Skeletal muscle satellite cell (primary cell): ENCODE measurements around the gene MAPK14.

Source experiments
- H3K27me3 ChIP-seq: 2 replicates; pipeline ENCODE4 v1.7.0; 2013; ENCODE audit warnings: low read length; ENCODE audit not compliant: control insufficient read depth, insufficient read depth
- H3K36me3 ChIP-seq: 2 replicates; pipeline ENCODE4 v1.7.0; 2013; ENCODE audit warnings: mild to moderate bottlenecking, control low read depth, low read length; ENCODE audit not compliant: insufficient read depth
- H3K4me1 ChIP-seq: 2 replicates; pipeline ENCODE4 v1.7.0; 2013; ENCODE audit warnings: low read length; ENCODE audit not compliant: control insufficient read depth, insufficient read depth
- H3K4me2 ChIP-seq: 2 replicates; pipeline ENCODE4 v1.7.0; 2013; ENCODE audit warnings: mild to moderate bottlenecking, low read length
- H3K4me3 ChIP-seq: 2 replicates; pipeline ENCODE4 v1.7.0; 2013; ENCODE audit warnings: low read length
- H3K9ac ChIP-seq: 2 replicates; pipeline ENCODE4 v1.7.0; 2013; ENCODE audit warnings: mild to moderate bottlenecking, low read depth, low read length, moderate library complexity
- H3K9me3 ChIP-seq: replicated peaks from 2 replicates; pipeline ENCODE4 v1.7.0; 2013; ENCODE audit warnings: mild to moderate bottlenecking, control low read depth, low read length

MAPK14 gene

DNA sequence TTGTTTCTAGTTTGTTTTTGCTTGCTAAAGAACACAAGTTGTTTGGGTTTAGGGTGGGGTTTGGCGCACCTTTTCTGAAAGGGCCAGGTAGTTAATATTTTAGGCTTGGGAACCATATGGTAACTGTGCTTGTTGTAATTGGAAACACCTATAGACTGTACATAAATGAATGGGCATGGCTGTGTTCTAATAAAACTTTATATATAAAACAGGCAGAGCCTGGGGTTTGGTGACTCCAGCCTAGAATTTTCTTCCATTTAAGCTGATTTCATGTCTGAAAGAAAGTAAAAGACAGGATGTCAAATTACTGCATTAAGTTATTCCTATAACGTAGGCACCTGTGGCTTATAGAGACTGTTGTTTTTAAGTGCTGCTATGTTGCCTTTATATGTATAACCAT lies 66.6 kb downstream of the MAPK14 start:
- H3K27me3 ChIP-seq, result no peaks in the 10 kb centered on the region
- H3K9ac ChIP-seq, result peak overlapping the region; percentile 27
- H3K4me1 ChIP-seq, result peaks cover 6% of the 10 kb centered on the region
- no peak overlapping the region for H3K4me2 ChIP-seq
- H3K4me3 ChIP-seq, result no peak overlapping the region
- H3K9me3 ChIP-seq, result no peaks in the 10 kb centered on the region
- H3K36me3 ChIP-seq, result peaks cover 26% of the 10 kb centered on the region

DNA sequence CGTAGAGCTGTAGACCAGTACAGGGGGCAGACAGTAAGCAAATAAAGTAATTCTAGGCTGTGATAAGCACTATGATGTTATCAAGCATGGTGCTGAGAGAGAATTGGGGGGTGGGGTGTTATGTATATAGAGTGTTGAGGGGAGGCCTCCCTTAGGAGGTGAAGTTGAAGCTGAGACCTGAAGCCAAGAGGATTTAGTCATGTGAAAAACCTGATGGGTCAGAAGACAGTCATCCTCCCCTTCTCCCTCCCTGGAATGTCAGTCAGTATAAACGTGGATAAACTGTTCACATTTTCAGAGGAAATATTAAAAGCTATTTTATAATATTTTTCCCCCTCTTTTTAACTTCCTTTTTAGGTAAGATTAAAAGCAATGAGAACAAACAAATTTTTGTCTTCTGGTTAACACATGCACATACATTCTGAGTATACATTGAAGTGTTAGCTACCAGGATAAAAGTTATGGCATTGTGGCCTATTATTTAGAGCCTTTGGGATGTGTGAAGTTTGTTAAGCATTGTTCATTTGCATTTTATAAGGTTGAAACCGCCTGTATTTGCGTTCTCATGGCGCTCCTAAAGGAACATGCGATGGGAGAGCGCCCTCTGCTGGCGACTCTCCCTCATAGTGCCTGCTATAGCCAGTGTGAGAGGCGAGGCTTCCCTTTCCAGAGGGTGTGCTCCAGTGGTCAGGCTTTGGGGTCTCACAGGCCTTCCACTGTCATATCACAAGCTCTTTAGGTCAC lies 67.3 kb downstream of the MAPK14 start:
- H3K4me3 ChIP-seq, result no peak overlapping the region
- H3K36me3 ChIP-seq, result peaks cover 30% of the 10 kb centered on the region
- H3K9me3 ChIP-seq, result no peaks in the 10 kb centered on the region
- peak overlapping the region; percentile 27 for H3K9ac ChIP-seq
- H3K27me3 ChIP-seq, result no peaks in the 10 kb centered on the region
- H3K4me2 ChIP-seq, result peak overlapping the region; percentile 24
- H3K4me1 ChIP-seq, result peaks cover 6% of the 10 kb centered on the region

DNA sequence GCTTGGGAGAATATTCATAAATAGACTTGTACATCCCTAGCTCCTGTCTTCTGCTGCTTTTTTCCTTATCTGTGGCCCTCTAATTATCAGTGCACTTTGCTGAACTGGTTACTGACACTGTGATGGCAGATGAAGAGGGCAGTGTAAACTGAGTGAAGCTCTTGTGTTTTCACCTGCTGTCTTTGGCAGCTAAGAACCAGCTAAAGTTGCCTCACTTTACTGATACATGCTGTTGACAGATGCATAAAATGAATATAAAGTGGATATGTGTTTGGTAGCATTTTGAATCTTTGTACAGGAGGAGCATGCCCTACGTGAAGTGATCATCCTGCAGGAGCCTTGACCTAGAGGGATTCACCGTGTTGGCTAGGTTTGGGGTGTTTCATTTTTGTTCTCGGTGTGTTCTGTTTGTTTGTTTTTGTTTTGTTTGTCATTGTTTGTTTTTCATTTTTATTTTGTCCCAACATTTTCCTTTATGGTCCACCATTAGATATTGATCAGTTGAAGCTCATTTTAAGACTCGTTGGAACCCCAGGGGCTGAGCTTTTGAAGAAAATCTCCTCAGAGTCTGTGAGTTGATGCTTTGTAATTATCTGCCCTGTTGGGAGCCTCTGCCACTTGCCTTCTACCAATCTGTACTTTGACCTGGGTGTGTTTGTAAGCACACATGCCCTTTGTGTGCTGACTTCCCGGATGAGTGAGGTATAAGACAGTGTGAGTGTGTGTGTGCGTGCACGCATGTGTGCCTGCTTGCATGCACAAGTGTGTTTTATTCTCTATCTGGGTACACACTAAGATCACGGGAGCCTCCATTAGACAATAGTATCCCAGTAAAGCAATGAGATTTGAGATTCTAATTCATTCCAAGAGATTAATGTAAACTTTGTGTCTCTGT lies 68.1 kb downstream of the MAPK14 start:
- no peaks in the 10 kb centered on the region for H3K9me3 ChIP-seq
- H3K4me2 ChIP-seq, result no peak overlapping the region
- H3K36me3 ChIP-seq, result peaks cover 30% of the 10 kb centered on the region
- no peak overlapping the region for H3K9ac ChIP-seq
- no peaks in the 10 kb centered on the region for H3K27me3 ChIP-seq
- peaks cover 6% of the 10 kb centered on the region for H3K4me1 ChIP-seq
- H3K4me3 ChIP-seq, result no peak overlapping the region

DNA sequence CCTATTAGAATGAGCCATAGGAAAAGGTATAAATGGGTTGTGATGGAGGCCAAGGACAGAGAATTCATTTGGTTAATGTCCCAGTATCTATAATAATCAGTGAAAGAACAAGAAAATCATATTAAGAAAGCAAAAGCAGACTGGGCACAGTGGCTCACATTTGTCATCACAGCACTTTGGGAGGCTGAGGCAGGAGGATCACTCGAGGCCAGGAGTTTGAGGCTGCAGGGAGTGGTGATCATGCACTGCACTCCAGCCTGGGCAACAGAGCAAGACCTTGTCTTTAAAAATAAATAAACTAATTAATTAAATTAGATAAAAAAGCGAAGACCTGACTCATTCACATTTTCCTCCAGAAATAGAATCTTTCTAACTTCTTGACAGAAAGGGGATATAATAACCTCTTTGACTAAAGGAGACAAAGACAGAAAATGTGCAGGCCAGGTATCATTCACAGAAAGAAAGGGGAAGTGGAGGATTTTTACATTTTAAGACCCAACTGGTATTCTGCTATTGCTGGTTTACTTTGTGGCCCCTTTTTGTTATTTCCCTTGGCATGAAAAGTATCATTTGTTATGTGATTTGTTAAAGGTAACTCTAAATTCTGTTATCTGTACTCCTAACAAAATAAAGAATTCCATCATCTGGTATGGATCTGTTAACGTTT lies 70.8 kb downstream of the MAPK14 start:
- H3K4me3 ChIP-seq, result no peak overlapping the region
- no peaks in the 10 kb centered on the region for H3K27me3 ChIP-seq
- no peaks in the 10 kb centered on the region for H3K9me3 ChIP-seq
- H3K4me1 ChIP-seq, result peaks cover 6% of the 10 kb centered on the region
- no peak overlapping the region for H3K4me2 ChIP-seq
- peaks cover 36% of the 10 kb centered on the region for H3K36me3 ChIP-seq
- H3K9ac ChIP-seq, result no peak overlapping the region

DNA sequence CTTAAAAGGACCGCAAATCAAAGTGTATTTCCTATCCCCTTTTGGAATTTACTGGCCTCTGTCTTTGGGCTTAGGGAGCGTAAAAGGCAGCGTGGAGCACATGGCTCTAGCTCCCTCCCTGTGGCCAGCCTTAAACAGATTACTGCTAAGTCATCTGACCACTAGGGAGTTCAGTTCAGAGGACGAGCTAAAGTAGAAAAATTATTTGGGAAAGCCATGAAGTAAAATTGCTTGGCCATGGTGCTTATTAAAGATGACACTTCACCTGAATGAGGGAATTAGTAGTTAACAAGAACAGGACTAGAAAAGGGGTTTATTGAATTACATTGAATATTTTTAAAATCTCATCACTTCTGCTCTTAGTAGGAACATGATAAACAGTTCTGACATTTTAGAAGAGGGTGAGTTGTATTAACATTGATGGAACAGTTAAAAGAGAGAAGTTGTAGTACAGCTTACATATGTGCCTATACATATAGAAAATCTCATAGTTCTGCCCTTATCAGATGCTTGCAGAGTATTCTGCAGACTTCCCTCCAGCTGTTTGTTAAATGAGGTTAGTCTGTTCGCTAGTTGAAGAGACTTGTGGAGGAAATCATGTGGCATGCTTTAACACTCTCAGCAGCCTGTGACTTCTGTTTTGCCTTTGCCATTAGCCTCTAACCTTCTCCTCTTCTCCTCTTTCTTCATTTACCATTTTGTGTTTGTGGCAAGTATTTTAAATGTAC lies 71.5 kb downstream of the MAPK14 start:
- no peaks in the 10 kb centered on the region for H3K9me3 ChIP-seq
- H3K27me3 ChIP-seq, result no peaks in the 10 kb centered on the region
- H3K4me3 ChIP-seq, result no peak overlapping the region
- peaks cover 6% of the 10 kb centered on the region for H3K4me1 ChIP-seq
- no peak overlapping the region for H3K4me2 ChIP-seq
- H3K36me3 ChIP-seq, result peaks cover 42% of the 10 kb centered on the region
- H3K9ac ChIP-seq, result no peak overlapping the region

DNA sequence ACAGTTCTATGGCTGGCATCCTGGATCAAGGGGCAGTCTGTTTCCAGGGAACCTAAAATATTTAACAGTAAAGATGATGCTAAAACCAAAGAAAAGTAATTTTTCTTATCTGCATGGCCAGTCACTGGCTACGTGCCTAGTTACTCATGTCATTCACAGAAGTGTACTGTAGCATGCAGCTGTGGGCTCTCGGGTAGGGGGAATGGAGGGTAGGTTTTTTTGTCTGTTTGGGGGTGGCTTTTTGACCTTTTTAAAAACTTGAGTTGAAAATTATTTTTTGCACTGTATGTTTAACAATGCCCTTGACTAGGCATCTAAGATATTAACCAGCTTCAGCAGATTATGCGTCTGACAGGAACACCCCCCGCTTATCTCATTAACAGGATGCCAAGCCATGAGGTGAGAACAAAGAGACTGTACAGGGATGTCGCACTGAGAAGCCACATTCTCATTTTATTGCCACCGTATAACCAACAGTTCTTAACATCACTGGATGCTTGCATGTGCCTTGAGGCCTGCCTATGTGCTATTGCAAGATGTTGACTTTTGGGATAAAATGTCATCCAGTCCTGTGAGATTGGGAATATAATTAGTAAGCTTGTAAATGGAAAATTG lies 72.4 kb downstream of the MAPK14 start:
- Histone ChIP-seq H3K9me3 (no peaks in the 10 kb centered on the region), H3K36me3 (peaks cover 46% of the 10 kb centered on the region), H3K9ac (no peak overlapping the region), H3K4me2 (no peak overlapping the region), H3K4me3 (no peak overlapping the region), H3K27me3 (no peaks in the 10 kb centered on the region), H3K4me1 (peaks cover 2% of the 10 kb centered on the region)

DNA sequence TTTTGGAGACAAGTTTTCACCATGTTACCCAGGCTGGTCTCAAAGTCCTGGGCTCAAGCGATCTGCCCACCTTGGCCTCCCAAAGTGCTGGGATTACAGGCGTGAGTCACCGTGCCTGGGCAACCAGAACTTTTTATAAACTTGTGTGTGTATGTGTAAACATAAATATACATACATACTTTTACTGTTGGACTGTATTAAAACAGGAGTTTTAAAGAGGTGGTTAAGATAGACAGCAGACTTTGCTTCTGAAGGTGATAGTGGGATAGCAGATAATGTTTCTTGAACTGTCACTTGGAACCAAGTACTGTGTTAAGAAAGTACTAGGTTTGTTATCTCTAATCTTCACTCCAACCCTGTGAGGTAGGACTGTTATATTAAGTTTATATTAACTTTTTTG lies 74.1 kb downstream of the MAPK14 start:
- no peaks in the 10 kb centered on the region for H3K9me3 ChIP-seq
- no peaks in the 10 kb centered on the region for H3K4me1 ChIP-seq
- H3K4me3 ChIP-seq, result no peak overlapping the region
- H3K27me3 ChIP-seq, result no peaks in the 10 kb centered on the region
- H3K4me2 ChIP-seq, result no peak overlapping the region
- no peak overlapping the region for H3K9ac ChIP-seq
- H3K36me3 ChIP-seq, result peaks cover 51% of the 10 kb centered on the region

DNA sequence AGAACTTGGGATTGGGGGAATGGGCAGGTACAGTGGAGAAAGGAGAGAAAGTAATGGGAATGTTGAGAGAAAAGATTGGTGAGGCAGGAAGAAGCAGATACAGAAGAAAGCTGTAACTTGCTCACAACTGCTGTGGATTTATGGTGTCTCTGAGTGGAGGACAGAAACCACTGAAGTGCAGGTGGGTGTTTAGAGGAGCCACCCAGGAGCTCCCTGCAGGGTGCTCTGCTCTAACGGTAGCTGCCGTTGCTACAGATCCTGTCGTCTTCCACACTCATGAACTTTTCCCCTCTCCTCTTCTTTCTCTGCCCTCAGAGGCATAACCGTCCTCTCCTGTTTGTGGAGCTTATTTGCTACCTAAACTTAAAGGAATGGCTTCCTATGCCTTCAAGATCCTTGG lies 75.2 kb downstream of the MAPK14 start:
- no peak overlapping the region for H3K9ac ChIP-seq
- no peak overlapping the region for H3K4me2 ChIP-seq
- H3K27me3 ChIP-seq, result no peaks in the 10 kb centered on the region
- H3K4me3 ChIP-seq, result no peak overlapping the region
- no peaks in the 10 kb centered on the region for H3K4me1 ChIP-seq
- H3K9me3 ChIP-seq, result no peaks in the 10 kb centered on the region
- H3K36me3 ChIP-seq, result peaks cover 49% of the 10 kb centered on the region

DNA sequence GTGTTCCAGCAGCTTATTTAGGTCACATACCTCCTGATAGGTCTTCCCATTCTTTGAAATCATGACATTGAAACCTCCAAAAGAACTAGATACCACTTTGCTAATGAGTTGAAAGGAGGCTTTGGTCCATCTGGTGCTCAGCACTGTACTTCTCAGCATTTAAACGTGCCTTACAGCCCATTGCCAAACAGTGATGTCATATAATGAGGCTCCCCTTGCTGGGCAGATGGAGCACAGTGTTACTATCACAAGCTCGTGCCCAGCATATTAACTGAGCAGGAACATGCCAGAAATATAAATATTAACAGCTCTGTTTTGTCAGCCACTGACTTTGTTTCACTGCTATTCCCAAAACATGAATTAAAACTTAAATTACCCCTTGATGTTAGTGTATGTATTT lies 77.2 kb downstream of the MAPK14 start:
- Histone ChIP-seq H3K9me3 (no peaks in the 10 kb centered on the region), H3K27me3 (no peaks in the 10 kb centered on the region), H3K4me3 (no peak overlapping the region), H3K9ac (no peak overlapping the region), H3K4me2 (no peak overlapping the region), H3K36me3 (peaks cover 59% of the 10 kb centered on the region), H3K4me1 (no peaks in the 10 kb centered on the region)

DNA sequence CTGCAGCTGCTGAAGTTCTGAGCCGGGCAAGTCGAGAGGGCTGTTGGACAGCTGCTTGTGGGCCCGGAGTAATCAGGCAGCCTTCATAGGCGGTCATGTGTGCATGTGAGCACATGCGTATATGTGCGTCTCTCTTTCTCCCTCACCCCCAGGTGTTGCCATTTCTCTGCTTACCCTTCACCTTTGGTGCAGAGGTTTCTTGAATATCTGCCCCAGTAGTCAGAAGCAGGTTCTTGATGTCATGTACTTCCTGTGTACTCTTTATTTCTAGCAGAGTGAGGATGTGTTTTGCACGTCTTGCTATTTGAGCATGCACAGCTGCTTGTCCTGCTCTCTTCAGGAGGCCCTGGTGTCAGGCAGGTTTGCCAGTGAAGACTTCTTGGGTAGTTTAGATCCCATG lies 81.5 kb downstream of the MAPK14 start:
- Histone ChIP-seq H3K4me1 (no peaks in the 10 kb centered on the region), H3K4me2 (no peak overlapping the region)

DNA sequence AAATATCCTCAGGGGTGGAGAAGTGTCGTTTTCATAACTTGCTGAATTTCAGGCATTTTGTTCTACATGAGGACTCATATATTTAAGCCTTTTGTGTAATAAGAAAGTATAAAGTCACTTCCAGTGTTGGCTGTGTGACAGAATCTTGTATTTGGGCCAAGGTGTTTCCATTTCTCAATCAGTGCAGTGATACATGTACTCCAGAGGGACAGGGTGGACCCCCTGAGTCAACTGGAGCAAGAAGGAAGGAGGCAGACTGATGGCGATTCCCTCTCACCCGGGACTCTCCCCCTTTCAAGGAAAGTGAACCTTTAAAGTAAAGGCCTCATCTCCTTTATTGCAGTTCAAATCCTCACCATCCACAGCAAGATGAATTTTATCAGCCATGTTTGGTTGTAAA lies 82.4 kb downstream of the MAPK14 start:
- H3K4me2 ChIP-seq, result no peak overlapping the region
- no peaks in the 10 kb centered on the region for H3K4me1 ChIP-seq
- peaks cover 44% of the 10 kb centered on the region for H3K36me3 ChIP-seq
- H3K9ac ChIP-seq, result no peak overlapping the region
- no peaks in the 10 kb centered on the region for H3K9me3 ChIP-seq
- H3K4me3 ChIP-seq, result no peak overlapping the region
- H3K27me3 ChIP-seq, result no peaks in the 10 kb centered on the region

More for the DNA sequence above, 81.5 kb downstream of the MAPK14 start:
- Histone ChIP-seq H3K4me3 (no peak overlapping the region), H3K9ac (no peak overlapping the region), H3K9me3 (no peaks in the 10 kb centered on the region), H3K36me3 (peaks cover 49% of the 10 kb centered on the region), H3K27me3 (no peaks in the 10 kb centered on the region)
